Stimulated activated CD4-positive, alpha-beta T cell treated with anti-CD3 and anti-CD28 coated beads, Interleukin-2, amount 100 ng/mL, for 24 hours (primary cell): Measurements from ENCODE around the gene GALNT7.

Experiments
- DNase-seq, 2 donors: peaks; one replicate each; pipeline ENCODE4 v3.0.0-alpha.2; 2020

The GALNT7 gene

DNA sequence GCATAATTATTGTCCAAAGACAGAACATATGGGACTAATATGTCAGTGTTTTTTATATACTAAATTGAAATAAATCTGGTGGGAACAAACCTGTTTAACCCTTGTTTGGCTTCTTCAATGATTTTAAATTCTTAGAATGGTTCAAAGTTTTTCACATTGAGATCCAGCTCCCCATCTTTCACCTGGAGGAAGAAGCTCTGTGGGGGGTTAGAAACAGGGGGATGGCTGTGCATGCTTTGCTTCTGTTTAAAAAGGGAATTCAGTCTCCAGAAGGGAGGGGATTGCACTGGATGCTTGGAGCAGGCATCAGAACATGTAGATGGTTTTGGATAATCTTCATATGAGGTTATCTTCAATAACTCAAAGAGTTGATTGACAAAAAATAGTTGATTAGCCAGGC, 72.1 kb downstream of the GALNT7 start:
- no peak for DNase-seq

DNA sequence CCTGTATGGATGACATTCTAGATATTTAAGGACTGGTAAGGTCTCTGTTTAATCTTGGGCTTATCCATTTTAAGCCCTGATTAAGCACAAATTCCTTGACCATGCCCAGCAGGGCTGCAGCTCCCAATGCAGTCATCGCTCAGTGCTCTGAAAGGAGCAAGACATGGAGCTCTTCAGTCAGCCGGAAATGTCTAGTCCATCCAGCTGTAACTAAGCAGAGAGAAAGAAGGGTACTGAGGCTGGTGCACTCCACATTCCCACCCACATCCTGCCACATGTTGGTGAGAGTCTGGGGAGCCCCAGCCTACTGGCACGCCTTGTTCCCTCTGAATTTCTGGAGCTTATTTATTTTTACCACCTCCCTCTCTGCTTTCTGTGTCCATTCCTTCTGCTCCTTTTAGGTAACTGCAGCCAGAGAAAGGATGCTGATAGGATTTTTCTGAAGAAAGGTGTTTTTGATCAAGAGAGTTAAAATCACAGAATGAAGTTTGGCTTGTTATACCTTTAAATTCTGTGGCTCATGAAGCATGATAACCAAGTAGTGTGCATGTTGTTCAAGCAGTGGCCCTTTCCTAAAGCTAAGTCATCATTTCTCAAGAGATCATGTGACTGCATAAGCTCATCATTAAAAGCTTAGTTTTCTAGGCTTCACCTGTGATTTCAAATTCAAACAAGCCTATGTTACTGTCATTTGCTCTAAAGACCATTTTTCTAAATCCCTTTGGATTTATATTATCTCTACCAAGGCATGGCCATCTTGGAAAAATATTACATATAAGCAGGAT, 74.0 kb downstream of the GALNT7 start:
- DNase-seq, result no peak

GRCh38 chr4:173243321-173243720, 74.7 kb downstream of the GALNT7 start:
- no peak for DNase-seq

GRCh38 chr4:173243917-173244658, 75.5 kb downstream of the GALNT7 start:
- DNase-seq, result no peak

GRCh38 chr4:173245952-173246351, 77.3 kb downstream of the GALNT7 start:
- DNase-seq, result no peak

DNA sequence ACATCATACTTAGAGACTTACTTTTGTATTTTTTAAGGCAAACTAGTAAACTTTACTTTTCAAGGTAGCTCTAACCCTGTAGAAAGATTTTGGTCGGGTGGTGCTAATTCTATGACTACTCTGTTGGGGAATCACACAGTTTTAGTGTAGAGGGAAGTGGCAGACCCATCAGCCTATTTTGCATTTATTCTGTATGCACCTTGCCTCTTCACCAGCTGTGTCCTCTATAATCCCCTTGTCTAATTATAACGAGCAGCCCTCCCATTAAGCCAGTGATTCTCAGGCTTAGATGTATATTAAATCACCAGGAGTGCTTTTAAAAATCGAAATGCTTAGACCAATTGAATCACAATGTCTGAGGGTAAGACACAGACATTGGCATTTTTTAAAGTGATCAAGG, 78.1 kb downstream of the GALNT7 start:
- no peak for DNase-seq

DNA sequence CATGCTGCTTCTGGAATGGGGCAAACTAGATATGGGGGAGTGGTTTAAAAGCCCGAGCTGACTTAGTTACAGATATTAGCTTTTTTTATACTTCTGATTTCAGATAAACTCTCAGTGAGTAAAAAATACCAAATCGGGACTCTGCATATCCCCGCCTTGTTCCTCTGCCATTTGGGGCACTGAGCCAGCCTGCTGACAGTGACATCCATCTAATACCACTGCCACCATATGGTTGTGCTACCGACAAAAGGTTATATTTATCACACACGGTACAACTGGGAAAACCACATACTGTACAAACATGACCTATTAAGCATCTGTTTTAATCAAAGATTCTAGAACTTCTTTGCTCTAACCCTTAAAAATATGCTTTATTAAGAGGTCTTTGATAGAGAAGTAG, 78.7 kb downstream of the GALNT7 start:
- no peak for DNase-seq

- DNase-seq, result no peak
These were observed 80.1 kb downstream of the GALNT7 start for GRCh38 chr4:173248690-173249089.

DNA sequence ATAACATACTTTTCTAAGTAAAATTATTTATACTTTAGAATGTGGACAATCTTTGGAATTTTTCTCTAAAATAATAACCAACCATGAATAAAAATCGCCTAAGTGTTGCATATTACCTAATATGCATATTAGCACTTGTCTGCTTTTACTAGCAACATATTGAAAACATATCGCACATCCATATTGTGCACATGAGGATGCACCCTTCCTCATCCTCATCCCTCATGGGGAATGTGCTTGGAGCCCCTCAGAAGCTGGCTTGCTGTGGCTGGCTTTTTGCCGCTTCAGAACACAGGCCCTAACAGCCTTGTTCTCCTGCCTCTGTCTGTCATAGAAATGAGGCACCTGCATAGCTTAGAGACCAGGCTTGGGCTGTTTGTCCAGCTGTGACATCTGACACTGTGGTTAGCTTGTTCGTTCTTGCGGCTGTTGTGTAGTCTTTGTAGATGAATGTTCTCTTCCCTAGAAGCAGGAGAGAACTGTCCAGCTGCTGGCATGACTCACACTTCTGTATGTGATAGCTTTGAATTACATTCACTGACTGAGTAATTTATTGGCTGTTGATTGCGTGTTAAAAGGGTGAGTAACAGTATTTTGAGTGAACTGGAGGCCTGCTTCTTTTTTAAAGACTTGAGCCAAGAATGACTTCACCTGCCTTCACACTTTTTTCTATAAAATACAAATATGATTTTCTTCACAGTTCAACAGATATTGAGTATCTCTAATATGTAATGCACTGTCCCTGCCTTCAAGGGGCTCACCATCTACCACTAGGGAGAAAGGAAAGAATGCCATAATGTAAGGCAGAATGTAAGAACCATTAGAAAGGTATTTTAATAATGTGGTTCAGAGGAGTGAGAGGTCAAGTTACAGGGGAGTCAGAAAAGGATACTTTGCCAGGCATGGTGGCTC, 83.7 kb downstream of the GALNT7 start:
- no peak for DNase-seq

- DNase-seq, result no peak
These were observed 85.0 kb downstream of the GALNT7 start for GRCh38 chr4:173253561-173253960.

GRCh38 chr4:173254646-173255045, 86.0 kb downstream of the GALNT7 start:
- no peak for DNase-seq

DNA sequence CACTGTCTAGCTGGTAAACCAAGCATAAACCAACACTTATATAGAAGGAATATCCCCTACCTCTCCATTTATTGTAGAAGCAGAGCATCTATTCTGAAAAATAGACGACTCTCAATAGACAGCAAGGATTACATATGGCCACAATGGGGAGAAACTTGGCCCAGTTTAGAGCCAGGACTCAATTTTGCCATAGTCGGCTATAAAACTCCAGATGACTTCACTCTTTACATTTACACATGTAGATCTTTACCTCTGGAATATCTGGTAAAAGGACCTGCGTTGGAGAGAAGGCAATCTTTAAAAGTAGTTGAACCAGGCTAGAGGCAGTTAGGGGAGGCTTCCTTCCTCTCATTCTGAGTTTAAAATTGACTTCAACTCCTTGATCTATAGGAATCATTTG, 88.2 kb downstream of the GALNT7 start:
- no peak for DNase-seq

- DNase-seq, result peak; percentile 50 to 55
These were observed 89.4 kb downstream of the GALNT7 start for GRCh38 chr4:173257732-173258717.

GRCh38 chr4:173258866-173259265, 90.3 kb downstream of the GALNT7 start:
- DNase-seq, result no peak

DNA sequence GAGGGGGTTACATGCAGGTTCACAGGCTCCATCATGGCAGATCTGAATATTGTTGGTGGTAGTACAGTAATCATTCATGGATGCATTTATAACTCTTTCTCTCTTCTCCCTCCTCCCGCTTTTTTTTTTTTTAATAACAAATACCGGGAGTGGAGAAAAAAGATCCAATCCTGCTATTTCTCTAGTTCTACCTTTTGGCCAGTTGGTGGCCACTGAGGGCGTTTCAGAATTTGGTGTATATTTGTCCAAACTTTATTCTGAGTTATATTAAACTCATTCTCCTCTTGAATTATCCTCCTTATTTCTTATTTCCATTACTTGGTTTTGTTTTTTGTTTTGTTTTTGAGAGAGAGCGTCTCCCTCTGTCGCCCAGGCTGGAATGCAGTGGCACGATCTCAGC, 90.7 kb downstream of the GALNT7 start:
- DNase-seq, result no peak

DNA sequence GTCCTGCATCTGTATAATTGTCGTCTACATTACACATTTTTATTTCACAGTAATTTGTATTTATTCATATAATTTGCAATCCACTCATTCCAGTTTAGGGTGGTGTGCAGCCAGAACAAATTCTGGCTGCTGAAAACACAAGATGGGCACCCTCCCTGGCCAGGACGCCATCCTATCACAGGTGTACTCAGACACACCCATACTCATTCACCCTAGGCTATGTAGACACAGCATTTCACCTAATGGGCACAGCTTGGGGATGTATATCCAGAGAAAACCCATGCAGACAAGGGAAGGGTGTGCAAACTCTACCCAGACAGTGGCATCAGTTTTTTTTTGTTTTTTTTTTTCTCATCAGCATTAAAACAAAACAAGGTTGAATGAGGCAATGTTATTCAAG, 92.4 kb downstream of the GALNT7 start:
- no peak for DNase-seq

GRCh38 chr4:173262375-173262774, 93.8 kb downstream of the GALNT7 start:
- no peak for DNase-seq

GRCh38 chr4:173264245-173264644, 95.6 kb downstream of the GALNT7 start:
- DNase-seq, result no peak

DNA sequence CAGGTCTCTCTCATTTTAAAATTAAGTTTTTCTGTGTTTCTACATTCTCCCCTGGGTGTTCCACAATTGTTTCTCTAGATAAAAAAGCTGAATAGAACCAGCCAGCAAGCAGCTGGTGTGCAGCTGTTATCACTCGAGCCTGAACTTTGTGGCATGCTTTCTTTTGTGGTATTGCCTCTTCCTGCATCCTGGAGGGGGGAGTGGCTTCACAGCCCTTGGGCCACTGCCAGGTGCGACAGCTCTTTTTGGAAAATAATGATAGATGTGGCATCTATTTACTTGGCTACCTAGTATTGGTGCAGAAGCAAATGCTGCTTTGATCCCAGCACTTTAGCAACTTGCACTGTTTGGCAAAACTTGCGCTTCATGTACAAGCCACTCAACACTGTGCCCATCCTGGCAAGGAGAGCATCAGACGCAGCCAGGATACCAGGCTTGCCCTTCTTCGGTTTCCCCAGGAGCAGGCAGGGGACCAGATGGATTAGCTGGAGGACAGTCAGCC, 96.1 kb downstream of the GALNT7 start:
- peak in 1 of 2 donors; percentile 22 for DNase-seq

DNA sequence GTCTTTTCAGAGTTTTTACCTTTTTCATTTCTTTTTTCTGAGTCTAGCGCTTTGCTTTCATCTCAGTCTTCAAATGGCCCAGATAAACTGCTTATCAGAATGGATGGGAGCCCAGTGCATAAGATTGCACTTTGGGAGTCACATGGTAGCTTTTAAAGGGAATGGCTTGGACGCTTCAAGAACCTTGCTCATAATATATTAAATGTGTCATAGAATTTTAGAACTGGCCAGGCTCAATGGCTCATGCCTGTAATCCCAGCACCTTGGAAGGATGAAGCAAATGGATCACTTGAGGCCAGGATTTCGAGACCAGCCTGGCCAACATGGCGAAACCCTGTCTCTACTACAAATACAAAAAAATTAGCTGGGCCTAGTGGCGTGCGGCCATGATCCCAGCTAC, 97.1 kb downstream of the GALNT7 start:
- DNase-seq, result no peak

DNA sequence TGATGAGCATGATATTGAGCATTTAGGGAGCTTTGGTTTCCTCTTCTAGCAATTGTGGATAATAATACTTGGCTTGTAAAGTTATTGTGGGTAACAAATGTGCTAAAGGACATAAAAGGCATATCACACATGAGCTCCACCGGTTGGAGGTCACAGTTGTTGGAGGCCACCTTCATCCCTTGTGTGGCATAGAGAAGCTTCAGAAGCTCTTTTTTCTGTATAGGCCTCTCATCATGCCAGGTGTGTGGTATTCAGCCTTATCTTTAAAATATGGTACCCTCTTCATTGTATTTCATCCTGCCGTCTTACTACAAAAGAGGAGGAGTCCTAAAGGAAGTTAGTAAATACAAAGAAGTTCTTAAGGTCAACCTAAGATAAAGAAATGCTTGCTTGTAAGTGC, 99.1 kb downstream of the GALNT7 start:
- DNase-seq, result no peak

- no peak for DNase-seq
These were observed 100.7 kb downstream of the GALNT7 start for GRCh38 chr4:173269280-173269679.
